Measurements from ENCODE around the gene SAMD10. TPM values are rescaled to one million over a fixed set of nuclear protein-coding genes. Genes with fewer than 3 reads are reported as not detected.

The SAMD10 gene
- total and polyA plus RNA-seq, 2 experiments from 2014 or later, result 20.3 to 36.5 TPM

- no peaks in the 10 kb centered on the region for H3K27me3 ChIP-seq
- H3K4me3 ChIP-seq, result no peak overlapping the region
- no peaks in the 10 kb centered on the region for H3K4me1 ChIP-seq (ENCODE audit: low read depth)
- no peaks in the 10 kb centered on the region for H3K9me3 ChIP-seq (ENCODE audit: low read depth)
- H3K27ac ChIP-seq, result no peak overlapping the region
- no peak for TF ChIP-seq CTCF (IDR thresholded peaks at IDR 0.05; ENCODE audit: low read depth, low read length)
- H3K36me3 ChIP-seq, result peaks cover 27% of the 10 kb centered on the region
- no peak for DNase-seq (ENCODE audit: low read depth in 1 of 2, low spot score in 1 of 2)
These were observed 26.0 kb upstream of the SAMD10 start for GRCh38 chr20:64005394-64005793.

GRCh38 chr20:64003960-64004725 is 24.7 kb upstream of the SAMD10 start:
- Histone ChIP-seq H3K4me3 (no peak overlapping the region), H3K4me1 (ENCODE audit: low read depth) (no peaks in the 10 kb centered on the region), H3K27me3 (no peaks in the 10 kb centered on the region), H3K27ac (no peak overlapping the region), H3K9me3 (ENCODE audit: low read depth) (no peaks in the 10 kb centered on the region), H3K36me3 (peaks cover 25% of the 10 kb centered on the region)
- TF ChIP-seq CTCF (IDR thresholded peaks at IDR 0.05; ENCODE audit: low read depth, low read length), result no peak
- DNase-seq (ENCODE audit: low read depth in 1 of 2, low spot score in 1 of 2), result no peak

GRCh38 chr20:64001607-64002011 is 22.2 kb upstream of the SAMD10 start:
- H3K4me1 ChIP-seq (ENCODE audit: low read depth), result no peaks in the 10 kb centered on the region
- no peaks in the 10 kb centered on the region for H3K9me3 ChIP-seq (ENCODE audit: low read depth)
- no peak overlapping the region for H3K4me3 ChIP-seq
- TF ChIP-seq CTCF (IDR thresholded peaks at IDR 0.05; ENCODE audit: low read depth, low read length), result no peak
- DNase-seq (ENCODE audit: low read depth in 1 of 2, low spot score in 1 of 2), result no peak
- peaks cover 34% of the 10 kb centered on the region for H3K36me3 ChIP-seq
- no peaks in the 10 kb centered on the region for H3K27me3 ChIP-seq
- no peak overlapping the region for H3K27ac ChIP-seq

GRCh38 chr20:64000906-64001305 is 21.5 kb upstream of the SAMD10 start:
- Histone ChIP-seq H3K4me3 (no peak overlapping the region), H3K27me3 (no peaks in the 10 kb centered on the region), H3K4me1 (ENCODE audit: low read depth) (no peaks in the 10 kb centered on the region), H3K9me3 (ENCODE audit: low read depth) (no peaks in the 10 kb centered on the region), H3K27ac (no peak overlapping the region), H3K36me3 (peaks cover 40% of the 10 kb centered on the region)
- TF ChIP-seq CTCF (IDR thresholded peaks at IDR 0.05; ENCODE audit: low read depth, low read length), result no peak
- no peak for DNase-seq (ENCODE audit: low read depth in 1 of 2, low spot score in 1 of 2)

- H3K27me3 ChIP-seq, result no peaks in the 10 kb centered on the region
- H3K27ac ChIP-seq, result no peak overlapping the region
- H3K4me3 ChIP-seq, result no peak overlapping the region
- H3K36me3 ChIP-seq, result peaks cover 21% of the 10 kb centered on the region
- no peaks in the 10 kb centered on the region for H3K9me3 ChIP-seq (ENCODE audit: low read depth)
- no peak for TF ChIP-seq CTCF (IDR thresholded peaks at IDR 0.05; ENCODE audit: low read depth, low read length)
- DNase-seq (ENCODE audit: low read depth in 1 of 2, low spot score in 1 of 2), result no peak
- H3K4me1 ChIP-seq (ENCODE audit: low read depth), result peaks cover 8% of the 10 kb centered on the region
These were observed 3.5 kb upstream of the SAMD10 start for GRCh38 chr20:63982937-63983336.

Data from cardiac muscle cell (in vitro differentiated cells and primary cell).